HEK293T (cell line): Measurements from ENCODE around the gene LZTR1.
"Not testable (repeated sequence)": the region's sequence is repeated elsewhere in the genome, so short reads cannot be mapped to it uniquely, and the experiment has no call there.

Experiments
- ARNT ChIP-seq: fragments of 450-650 bp; IDR thresholded peaks from 2 replicates; pipeline ENCODE4 v1.6.1; 2017; ENCODE audit warnings: mild to moderate bottlenecking
- BHLHE40 ChIP-seq: fragments of 450-650 bp; IDR thresholded peaks from 2 replicates; pipeline ENCODE4 v1.6.1; 2016; ENCODE audit warnings: mild to moderate bottlenecking, moderate library complexity, borderline replicate concordance
- ELF4 ChIP-seq: fragments of 450-650 bp; IDR thresholded peaks from 2 replicates; pipeline ENCODE4 v1.6.1; 2017; ENCODE audit warnings: antibody characterized with exemption
- FOXA1 ChIP-seq: fragments of 450-650 bp; IDR thresholded peaks from 2 replicates; pipeline ENCODE4 v1.6.1; 2016; ENCODE audit warnings: mild to moderate bottlenecking
- FOXM1 ChIP-seq: fragments of 450-650 bp; IDR thresholded peaks from 2 replicates; pipeline ENCODE4 v1.6.1; 2017; ENCODE audit warnings: mild to moderate bottlenecking, borderline replicate concordance
- L3MBTL2 ChIP-seq: fragments of 450-650 bp; conservative IDR thresholded peaks from 2 replicates; pipeline ENCODE4 v1.6.1; 2016; ENCODE audit warnings: mild to moderate bottlenecking
- LEF1 ChIP-seq: fragments of 450-650 bp; IDR thresholded peaks from 2 replicates; pipeline ENCODE4 v1.6.1; 2017; ENCODE audit warnings: mild to moderate bottlenecking, borderline replicate concordance
- NFRKB ChIP-seq: fragments of 450-650 bp; IDR thresholded peaks from 2 replicates; pipeline ENCODE4 v1.6.1; 2016; ENCODE audit warnings: mild to moderate bottlenecking, moderate library complexity
- PKNOX1 ChIP-seq: fragments of 450-650 bp; IDR thresholded peaks from 2 replicates; pipeline ENCODE4 v1.6.1; 2016
- SP1 ChIP-seq: fragments of 450-650 bp; IDR thresholded peaks from 2 replicates; pipeline ENCODE4 v1.6.1; 2017
- SUZ12 ChIP-seq: fragments of 450-650 bp; IDR thresholded peaks from 2 replicates; pipeline ENCODE4 v1.6.1; 2016; ENCODE audit warnings: mild to moderate bottlenecking
- TARDBP ChIP-seq: fragments of 450-650 bp; IDR thresholded peaks from 2 replicates; pipeline ENCODE4 v1.6.1; 2016

DNA sequence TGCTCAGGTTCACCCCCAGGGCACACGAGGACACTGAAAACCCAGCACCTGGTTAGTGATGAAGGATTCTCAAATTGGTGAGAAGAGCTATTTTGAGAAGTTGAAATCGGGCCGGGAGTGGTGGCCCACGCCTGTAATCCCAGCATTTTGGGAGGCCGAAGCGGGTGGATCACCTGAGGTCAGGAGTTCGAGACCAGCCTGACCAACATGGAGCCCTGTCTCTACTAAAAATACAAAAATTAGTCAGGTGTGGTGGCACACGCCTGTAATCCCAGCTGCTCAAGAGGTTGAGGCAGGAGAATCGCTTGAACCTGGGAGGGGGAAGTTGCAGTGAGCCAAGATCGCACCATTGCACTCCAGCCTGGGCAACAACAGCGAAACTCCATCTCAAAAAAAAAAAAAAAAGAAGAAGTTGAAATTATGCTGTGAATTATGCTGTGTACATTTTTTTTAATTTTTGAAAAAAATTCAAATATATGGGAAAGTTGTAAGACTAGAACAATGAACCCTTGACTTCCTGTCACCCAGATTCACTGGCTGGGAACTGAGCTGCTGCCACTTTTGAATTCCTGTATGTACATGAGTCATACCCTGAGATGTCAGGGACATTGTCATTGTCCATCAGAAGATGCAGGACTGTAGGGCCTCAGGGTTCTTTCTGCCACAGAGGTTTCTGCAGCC lies 9.9 kb upstream of the LZTR1 start:
- not testable (repeated sequence) for TF ChIP-seq ARNT, SP1, TARDBP, ELF4, L3MBTL2, FOXM1, LEF1, SUZ12, FOXA1, PKNOX1, BHLHE40, NFRKB
